GM21528 (cell line): ENCODE measurements around the gene SERPINB3.
"Not testable (repeated sequence)": the region's sequence is repeated elsewhere in the genome, so short reads cannot be mapped to it uniquely, and the experiment has no call there.

Source experiments
- ATAC-seq: cut with Tn5 transposase; IDR thresholded peaks from one replicate; pipeline ENCODE4 v1.9.1; 2021; ENCODE audit warnings: mild to moderate bottlenecking, moderate library complexity; ENCODE audit not compliant: unreplicated experiment, low FRiP score

The SERPINB3 gene

DNA sequence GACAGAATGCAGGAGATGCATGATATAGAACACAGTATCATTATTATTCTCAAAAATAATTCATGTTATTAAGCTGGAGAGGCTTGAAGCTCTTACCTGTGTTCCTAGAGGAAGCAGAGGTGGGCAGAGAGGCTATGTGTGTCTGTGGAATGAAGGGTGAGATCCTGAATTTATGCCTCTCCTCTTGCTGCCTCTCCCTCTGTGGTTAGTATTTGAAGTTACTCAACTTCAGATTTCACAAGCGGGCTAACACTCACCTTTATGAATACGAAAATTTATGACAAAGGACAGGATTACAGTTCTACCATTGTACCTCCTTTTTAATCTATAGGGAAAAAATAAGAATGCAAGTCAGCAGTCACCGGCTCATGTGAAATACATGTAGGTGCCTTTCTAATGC, at the start of gene SERPINB3:
SERPINB3 (minus strand) TSS at position 144 of the 400 bp plus-strand sequence. CDS start 677 bp downstream, outside the sequence.
- ATAC-seq: not testable (repeated sequence)

DNA sequence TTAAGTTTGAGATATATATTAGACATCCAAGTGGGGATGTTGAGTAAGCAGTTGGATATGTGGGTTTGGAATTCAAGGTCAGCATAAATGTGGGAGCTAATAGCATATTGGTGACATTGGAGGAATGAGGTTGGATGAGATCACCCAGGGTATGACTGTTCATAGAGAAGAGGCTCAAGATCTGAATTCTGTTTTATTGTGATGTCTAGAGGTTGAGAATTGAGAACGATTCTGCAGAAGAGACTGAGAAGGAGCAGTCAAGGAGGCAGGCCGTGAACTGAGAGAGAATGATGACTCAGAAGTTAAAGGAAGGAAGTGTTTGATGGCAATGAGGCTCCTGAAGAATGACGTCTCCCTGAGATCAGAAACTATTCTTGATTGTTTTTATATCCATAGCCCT, 47.0 kb upstream of the SERPINB3 start:
- no peak for ATAC-seq

DNA sequence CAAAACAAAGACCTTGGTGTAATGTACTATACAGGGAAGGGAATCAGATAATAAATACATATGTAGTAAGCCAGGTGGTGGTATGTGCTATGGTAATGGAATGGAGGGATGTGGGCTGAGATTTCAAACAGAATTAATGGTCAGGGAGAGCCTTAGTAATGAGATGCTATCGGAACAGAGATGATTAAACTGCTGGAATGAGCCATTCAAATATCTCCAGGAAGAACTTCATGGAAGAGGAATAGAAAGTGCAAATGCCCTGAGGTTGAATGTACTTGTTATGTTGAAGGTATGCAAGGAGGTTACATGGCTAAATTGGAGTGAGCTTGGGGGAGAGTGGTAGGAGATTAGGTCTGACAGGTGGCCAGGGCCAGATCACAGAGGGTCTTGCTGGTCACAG, 46.1 kb upstream of the SERPINB3 start:
- ATAC-seq: no peak

DNA sequence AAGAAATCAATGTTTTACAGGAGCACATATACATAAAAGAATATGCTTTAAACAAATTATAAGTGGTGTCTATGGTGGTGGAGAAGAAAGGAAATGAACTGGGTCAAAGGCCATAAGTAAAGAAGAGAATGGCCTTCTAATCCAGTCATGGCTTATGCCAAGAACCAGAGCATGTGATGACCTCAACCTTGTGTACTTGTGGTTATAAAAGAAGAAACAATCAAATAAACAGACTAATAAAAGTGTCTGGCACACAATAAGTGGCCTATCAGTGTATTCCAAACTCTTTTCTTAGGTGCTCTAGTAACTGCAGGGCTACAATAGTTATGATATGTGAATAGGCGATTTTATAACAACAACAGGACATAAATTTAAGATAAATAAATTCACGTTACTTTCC, 43.7 kb upstream of the SERPINB3 start:
- ATAC-seq: no peak

DNA sequence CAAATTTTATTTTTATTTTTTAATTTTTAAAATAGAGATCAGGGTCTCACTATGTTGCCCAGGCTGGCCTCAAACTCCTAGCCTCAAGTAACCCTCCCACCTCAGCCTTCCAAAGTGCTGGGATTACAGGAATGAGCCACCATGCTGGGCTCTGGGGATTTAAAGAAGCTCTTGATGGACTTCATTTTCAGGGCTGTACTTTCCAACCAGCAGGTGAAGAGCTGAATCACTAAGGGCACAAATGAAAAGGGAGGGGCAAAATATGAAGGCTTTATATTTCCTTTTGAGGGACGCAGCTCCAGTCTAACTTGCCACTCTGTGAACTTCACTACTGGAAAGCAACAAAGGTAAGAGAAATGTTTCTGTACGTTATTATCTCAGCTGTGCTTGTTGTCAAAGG, 41.0 kb upstream of the SERPINB3 start, which contains the start of gene SERPINB11:
SERPINB11 (plus strand) TSS at position 301 of the 400 bp plus-strand sequence. CDS start 7,234 bp downstream, outside the sequence.
- ATAC-seq: no peak

DNA sequence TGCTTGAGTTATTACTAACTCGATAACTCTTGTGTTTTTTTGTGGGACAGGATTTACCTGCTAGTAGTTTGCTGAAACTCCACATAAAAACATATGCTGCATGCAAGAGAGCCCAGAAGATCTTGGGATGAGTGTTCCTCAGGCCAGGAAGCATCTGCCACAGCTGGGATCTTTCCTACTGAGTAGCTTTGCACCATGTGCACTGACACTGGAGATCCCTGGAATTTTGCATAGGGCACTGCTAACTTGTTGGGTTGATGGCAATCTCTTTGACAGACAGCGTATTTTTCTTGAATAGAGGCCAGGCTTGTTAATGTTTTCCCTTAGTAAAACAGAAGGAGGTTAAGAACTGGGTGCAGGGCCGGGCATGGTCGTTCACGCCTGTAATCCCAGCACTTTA, 40.3 kb upstream of the SERPINB3 start:
- ATAC-seq: no peak

DNA sequence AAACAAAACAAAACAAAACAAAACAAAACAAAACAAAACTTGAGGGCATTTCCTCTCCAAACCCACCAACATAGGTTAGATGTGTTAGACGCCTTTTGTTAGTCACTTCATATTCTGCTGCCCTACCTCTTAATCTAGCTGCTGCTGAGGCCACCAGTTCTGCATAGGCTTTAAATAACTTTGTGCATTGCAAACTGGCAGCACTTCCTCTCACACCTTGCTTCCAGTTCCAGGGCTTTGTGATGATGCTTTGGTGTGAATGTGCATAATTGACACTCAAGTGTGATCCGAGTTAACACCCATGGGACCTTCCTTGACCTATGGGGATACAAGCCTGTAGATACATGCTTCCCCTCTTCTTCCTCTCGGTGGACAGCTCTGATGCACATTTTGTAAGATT, 38.8 kb upstream of the SERPINB3 start:
- no peak for ATAC-seq

DNA sequence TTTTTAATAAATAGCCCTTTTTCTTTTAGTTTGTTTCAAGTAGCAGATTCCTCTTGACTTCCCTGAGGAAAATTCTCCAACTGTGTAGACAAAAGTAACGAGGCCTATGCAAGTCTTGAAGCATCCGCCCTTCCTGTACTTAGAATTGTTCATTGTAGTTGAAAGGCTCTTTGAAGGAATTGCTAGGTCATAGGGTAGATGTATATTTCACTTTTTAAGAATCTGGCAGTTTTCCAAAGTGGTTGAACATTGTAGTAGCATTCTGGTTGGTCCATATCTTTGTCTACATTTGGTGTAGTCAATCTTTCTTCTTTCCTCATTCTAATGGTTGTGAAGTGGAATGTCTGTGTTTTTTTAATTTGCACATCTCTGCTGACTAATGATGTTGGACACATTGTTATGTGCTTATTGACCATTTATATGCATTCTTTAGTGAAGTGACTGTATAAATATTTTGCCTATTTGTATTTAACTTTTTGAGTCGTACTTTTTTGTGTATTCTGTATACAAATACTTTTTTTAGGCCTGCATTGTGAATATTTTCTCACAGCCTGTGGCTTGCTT, 35.5 kb upstream of the SERPINB3 start:
- no peak for ATAC-seq

DNA sequence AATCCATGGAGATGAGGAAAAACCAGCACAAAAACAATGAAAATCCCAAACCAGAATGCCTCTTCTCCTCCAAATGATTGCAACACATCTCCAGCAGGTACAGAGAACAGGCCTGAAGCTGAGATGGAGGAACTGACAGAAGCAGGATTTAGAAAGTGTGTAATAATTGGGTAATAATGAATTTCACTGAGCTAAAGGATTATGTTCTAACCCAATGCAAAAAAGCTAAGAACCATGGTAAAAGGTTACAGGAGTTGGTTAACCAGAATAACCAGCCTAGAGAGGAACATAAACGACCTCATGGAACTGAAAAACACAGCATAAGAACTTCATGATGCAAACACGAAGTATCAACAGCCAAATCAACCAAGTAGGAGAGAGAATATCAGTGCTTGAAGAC, 27.4 kb upstream of the SERPINB3 start:
- ATAC-seq: no peak

DNA sequence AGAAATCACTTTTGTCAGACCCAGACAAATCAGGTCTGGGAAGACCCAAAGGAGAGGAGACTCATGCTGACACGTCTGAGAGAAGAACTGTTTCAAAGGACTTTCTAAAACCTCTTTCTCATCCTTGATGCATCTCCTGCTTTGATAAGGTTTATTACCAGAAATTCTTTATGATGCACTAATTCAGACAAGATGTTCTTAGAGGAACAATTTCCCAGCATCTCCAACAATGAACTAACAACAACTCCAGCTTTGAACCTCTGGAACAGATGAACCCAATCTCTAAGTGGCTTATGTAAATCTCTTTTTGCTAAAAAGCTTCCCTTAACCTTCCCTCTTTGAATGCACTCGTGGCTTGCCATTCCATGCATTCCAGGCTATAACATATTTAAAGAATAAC, 25.2 kb upstream of the SERPINB3 start:
- no peak for ATAC-seq

DNA sequence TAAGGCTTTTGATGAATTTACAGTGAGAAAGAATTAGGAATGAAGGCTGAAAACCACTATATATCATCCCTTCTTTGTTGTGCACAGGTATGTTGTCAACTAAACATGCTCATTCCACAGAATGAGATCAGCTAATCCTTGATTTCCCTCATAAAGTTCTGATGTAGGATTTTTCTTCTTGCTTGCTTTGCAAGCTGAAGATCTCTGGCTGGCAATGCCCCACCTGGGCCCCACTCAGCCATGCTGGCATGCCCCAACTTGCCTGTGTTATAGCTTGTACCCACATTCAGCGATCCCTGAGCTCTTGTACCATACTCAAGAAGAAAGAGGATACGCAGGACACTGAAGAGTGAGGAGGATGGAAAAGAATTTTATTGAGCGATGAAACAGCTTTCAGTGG, 23.0 kb upstream of the SERPINB3 start:
- no peak for ATAC-seq

DNA sequence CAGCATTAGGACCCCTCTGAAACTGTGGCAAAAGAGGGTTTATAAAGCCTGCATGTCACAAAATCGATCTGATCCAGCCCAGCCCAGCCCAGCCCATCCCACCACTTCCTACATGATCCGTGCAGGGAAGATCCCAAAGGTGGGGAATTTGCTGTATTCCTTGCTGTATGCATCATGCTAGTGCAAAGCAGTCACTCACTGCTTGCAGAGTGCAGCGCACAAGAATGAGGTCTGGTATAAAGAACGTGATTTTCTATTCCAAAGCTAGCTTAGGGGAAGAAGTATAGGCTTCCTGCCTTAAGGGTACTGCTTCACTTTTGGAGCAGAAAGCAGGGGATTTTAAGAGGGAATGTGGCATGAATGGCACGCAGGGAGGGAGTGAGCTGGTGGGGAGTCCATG, 22.2 kb upstream of the SERPINB3 start:
- ATAC-seq: no peak

DNA sequence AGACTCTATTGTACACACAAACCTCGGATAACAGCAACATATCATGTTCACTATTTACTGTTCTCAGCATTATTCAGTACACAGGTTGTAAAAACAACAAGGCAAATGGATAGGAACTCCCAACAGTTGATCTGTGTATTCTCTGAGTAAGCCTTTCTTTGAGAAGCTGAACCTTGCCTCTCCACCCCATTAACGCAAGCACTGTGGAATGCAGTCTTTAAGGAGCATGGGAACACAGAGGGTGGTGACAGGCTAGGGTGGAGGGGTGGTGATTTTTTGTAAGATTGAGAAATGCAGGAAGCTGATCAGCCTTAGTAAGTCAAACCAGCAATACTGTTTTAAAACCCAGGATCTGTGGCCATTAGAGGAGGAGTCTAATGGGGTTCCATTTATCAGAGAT, 21.5 kb upstream of the SERPINB3 start:
- ATAC-seq: no peak

DNA sequence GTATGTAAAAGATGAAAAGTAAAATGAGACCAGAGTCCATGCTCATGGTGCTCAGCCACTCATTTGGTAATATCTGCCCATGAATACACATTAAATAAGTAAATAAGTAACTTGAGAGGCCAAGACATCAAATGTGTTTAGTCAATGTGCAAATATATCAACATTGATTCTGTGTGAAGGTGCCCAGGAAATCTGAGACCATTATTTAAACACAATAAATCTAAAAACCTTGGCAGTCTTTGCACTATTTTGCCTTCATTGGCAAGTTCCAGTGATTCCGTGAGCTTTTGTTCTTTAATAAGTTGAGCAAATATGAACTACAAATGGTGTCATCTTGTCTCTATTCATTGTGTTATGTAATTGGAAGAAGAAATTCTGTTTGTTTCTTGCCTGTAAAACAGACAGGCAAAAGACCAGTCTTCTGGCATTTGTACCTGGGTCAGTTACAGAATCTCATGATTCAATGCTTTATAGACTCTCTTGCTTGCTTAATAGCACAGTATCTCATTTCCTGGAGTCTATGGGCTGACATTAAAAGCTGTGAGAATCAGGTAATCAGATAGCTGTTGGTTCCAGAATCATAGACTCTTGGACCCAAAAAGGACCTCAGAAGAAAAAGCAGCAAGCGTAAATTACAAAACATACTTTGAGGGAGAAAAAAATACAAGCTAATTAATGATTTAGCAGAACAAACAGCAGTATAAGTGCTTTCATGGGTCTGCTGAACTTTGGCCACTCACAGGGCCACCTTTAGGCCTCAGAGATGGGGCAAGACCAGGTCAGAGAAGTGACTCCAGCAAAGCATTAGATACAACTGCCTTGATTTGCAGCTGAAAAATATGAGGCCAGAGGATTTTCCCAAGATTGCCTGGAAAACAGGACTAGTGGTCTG, 20.0 kb upstream of the SERPINB3 start:
- no peak for ATAC-seq

DNA sequence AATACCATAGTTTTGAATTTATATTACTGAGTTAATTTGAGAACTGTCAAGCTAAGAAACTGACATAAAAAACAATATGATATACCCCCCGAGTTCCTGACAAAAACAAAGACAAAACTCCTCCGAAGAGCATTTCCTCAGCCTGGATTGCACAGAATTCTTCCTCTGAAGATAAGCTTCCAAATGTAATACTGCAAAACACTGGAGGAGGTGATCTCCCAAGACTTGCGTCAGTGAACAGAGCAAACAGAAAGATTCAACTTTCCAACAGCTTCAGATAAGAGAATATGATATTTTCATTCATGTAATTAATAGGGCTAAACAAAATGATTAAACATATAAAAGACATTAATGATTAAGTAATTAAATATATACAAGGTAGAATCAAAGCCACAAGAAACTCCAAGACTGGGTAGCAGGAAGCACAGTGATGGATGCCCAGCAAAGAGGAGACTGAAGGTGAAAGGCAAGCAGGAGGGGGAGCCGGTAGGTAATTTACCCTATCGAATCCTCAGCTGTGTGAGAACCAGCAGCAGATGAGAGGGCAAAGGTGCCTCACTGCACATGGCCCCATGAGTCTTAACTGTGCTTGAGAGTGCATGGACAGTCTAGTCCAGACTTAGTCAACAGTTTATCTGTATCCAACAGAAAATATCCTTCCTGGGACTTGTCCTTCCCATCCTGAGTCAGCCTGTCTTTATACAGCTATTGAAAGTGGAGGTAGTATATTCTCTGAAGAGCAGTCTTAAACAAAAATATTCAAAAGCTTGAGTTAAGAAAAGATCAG, 18.3 kb upstream of the SERPINB3 start:
- ATAC-seq: no peak

DNA sequence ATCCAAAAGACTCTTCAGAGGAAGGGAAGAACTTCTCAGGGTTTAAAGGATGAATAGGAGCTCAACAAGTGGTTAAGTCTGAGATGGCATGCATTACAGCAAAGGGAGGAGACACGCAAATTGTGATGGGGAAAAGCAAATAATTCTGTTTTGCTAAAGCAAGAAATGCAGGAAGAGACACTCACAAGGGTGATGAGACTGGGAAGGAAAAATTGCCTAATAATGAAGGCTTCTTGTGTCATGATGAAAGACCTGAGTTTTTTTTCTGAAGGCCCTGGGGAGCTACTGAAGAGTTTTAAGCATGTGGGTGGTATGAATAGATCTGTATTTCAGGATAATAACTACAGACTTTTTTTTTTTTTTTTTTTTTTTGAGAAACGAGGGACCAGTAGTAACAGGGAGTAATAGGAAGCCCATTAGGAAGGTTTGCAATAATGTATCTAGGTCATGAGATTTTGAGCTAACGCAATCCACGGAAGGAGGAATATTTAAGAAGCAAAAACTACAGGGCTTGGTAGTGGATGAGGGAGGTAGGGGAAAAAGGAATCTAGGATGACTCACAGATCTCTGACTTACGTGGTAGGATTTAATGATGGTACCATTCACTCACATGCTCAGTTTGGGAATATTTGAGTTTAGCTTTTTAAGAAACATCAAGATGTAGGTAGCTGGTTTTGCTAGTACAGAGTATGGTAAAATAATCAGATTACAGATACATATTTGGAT, 16.0 kb upstream of the SERPINB3 start:
- ATAC-seq: no peak

DNA sequence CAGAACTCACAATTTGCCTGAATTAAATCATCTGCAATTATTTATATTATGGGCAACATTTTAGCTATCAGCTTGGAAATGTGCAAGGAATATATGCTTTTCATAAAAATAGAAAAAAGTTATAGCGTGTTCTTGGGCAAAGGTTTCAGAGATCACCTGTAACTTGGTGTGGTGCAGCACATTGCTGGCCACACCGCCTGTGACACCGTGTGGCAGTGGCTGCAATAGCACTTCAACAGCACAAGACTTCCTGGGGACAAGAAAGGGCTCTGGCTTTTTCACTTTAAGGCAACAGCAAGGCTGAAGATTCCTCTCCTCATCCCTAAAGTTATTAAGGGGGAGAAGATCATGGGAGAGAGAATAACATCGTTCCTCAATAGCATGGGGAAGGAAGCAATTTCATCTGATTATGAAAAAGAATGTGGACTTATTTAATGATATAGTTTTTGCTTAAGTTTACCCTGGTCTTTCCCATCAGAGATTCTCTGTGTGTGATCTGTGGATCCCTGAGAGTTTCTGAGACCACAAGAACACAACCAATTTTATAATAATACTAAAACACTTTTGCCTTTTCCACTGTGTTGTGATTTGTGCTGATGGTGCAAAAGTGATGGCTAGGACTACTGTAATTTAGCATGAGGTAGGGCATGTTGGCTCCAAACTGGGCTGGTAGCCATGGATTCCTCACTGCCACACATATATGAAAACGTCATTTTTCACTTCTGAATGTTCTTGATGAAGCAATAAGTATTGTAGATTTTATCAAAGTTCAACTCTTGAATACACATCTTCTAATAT, 15.0 kb upstream of the SERPINB3 start:
- peak; percentile 72 for ATAC-seq

DNA sequence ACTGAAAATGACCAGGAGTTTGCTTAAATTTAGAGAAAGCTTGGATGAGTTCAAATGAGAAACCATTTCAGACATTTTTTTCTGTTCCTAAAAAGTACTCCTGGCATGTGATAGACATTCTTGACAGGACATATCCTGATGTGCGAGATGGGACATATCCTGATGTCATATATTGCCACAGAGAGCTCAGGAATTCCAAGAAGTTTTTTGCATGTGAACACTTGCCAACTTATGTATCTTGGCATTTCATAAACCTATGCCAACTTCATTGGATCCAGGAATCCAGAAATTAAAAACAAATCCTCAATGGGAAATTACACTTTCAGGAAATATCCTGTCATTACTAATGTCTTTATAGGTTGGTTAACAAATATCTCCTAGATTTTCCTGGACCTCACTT, 2.9 kb upstream of the SERPINB3 start:
- ATAC-seq: no peak

DNA sequence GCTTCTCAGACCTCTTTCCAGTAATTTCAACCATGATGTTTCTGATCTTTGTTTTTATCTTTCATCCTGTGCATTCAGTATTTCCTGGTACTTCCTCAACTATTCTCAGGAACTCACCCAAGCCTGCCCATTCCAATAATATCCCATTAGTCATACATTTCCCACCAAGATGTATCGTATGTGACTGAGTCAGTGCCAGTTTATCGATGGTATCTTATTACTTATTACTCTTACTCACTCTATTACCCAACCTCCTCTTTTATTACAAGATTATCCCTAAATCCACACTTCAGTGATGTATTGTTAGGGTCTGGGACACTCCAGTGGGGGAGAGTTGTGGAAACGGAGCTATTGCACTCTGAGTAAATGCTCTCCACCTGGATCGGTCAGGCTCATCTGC, 2.8 kb downstream of the SERPINB3 start:
- not testable (repeated sequence) for ATAC-seq

DNA sequence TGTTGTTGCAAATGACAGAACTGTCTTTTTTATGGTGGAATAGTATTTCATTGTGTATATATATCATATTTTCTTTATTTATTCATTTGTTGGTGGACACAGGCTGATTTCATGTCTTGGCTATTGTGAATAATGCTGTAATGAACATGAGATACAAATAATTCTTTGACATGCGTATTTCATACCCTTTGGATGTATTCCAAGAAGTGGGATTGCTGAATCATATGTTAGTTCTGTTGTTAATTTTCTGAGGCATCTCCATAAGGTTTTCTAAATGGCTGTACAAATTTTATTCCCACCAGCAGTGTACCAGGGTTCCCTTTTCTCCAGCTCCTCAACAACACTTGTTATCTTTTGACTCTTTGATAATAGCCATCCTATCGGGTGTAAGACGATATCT, 11.4 kb downstream of the SERPINB3 start:
- not testable (repeated sequence) for ATAC-seq
